ENCODE measurements around the gene SVOPL.
A peak's percentile ranks its signal among the peaks of the same experiment; 100 is the strongest.

Gene SVOPL

DNA sequence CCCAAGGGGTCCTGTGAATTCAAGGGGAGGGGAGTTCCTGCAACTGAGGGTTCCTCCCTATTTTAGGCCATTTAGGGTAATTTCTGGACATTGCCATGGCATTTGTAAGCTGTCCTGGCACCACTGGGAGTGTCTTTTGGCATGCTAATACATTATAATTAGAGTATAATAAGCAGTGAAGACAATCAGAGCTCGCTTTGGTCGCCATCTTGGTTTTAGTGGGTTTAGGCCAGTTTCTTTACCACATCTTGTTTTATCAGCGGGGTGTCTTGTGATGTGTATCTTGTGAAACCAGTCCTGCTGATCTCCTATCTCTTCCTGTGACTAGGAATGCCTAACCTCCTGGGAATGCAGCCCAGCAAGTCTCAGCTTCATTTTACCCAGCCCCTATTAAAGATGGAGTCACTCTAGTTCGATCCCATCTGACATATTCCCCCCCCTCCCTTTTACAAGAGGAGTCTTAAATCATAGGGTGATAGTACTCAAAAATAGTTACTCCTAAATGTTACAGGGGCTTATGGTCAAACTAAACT, 43.2 kb downstream of the SVOPL start:
- no peak for DNase-seq

DNA sequence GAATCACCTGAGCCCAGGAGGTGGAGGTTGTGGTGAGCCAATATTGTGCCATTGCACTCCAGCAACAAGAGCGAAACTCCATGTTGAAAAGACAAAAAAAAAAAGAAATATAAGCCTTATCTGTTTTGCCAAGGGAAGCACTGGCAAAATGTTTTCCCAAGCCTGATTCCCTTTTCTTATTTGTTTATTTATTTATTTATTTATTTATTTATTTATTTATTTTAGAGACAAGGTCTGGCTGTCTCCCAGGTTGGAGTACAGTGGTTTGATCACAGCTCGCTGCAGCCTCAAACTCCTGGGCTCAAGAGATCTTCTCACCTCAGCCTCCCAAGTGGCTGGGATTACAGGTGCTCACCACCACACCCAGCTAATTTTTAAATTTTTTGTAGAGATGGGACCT, 44.2 kb downstream of the SVOPL start:
- no peak for DNase-seq

DNA sequence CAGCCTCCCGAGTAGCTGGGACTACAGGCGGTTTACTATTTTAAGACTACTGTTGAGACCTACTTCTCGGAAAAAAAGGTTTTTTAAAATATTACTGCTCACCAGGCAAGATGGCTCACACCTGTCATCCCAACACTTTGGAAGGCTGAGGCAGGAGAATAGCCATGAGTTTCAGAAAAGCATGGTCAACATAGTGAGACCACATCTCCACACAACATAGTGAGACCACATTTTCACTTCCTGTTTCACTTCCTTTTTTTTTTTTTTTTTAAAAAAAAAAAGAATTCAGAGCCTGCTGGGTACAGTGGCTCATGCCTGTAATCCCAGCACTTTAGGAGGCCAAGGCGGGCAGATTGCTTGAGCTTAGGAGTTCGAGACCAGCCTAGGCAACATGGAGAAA, 46.5 kb downstream of the SVOPL start:
- no peak for DNase-seq

DNA sequence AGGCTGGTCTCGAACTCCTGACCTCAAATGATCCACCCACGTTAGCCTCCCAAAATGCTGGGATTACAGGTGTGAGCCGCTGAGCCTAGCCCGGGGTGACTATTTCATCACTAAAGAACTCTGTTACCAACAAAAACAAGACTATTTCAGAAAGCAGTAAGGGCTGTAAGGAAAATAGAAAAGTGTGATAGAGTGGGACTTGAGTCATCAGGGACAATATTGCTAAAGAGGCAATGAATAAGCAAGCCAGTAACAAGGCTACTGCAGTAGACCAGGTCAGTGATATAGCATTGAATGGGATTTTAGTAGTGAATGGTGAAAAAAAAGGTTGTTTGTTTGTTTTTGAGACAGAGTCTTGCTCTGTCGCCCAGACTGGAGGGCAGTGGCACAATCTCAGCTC, 51.7 kb downstream of the SVOPL start:
- DNase-seq = no peak

DNA sequence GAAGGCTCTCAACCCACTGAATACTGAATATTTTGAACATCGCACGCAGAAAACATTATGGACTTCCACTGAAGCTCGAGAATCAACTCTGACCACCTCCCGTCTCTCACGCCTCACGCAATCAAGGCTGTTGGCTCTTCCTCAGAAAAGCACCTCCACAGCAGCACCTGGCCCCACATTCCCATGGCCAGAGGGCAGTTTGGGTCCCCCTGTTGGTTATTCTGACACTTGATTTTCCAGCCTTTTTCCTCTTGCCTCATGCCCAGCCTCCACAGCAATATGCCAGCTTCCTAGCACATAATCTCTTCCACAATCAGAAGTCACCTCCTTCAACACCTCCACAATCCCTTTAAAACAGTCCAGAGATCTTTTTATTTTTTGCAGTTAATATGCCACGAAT, 55.9 kb downstream of the SVOPL start:
- DNase-seq = no peak

DNA sequence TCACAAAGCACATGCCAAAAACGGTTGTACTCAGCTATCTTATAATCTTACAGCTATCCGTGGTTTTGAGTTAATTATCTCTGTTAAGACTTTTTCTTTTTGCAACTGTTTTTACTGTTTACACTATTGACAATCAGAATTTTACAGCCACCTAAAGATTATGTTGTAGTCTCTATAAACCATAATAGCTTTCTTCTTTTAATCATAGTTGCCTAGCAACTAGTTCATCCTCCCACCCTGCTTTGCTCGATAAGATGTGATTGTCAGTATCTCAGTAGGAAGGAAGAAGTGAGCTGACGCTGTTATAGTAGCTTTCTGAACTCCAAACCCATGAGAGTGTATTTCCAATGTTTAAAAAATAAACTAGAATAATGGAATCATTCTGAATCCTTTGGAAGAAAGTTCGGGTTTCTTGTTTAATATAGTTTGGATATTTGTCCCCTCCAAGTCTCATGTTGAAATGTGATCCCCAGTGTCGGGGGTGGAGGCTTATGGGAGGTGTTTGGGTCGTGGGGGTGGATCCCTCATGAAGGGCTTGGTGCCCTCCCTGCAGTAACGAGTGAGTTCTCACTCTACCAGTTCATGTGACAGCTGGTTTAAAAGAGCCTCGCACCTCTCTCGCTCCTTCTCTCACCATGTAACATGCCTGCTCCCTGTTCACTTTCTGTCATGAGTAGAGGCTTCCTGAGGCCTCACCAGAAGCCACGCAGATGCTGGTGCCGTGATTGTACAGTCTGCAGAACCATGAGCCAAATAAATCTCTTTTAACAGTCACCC, 68.1 kb downstream of the SVOPL start:
- no peak for DNase-seq

DNA sequence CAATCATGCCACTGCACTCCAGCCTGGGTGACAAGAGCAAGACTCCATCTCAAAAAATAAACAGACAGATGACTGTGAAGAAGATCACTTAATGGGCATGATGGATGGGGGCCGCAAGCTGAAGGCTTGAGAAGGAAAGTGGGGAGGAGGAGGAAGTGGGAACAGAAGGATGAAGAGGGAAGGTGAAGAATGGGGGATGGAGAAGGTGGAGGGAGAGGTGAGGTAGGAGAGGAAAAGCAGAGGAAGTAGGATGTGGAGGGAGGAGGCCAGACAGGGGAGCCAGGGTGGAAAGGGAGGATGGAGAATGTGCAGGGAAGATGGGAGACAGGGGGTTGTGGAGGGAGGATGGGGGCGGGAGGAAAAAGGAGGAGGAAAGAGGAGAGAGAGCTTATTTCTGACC, 68.8 kb downstream of the SVOPL start:
- no peak for DNase-seq

DNA sequence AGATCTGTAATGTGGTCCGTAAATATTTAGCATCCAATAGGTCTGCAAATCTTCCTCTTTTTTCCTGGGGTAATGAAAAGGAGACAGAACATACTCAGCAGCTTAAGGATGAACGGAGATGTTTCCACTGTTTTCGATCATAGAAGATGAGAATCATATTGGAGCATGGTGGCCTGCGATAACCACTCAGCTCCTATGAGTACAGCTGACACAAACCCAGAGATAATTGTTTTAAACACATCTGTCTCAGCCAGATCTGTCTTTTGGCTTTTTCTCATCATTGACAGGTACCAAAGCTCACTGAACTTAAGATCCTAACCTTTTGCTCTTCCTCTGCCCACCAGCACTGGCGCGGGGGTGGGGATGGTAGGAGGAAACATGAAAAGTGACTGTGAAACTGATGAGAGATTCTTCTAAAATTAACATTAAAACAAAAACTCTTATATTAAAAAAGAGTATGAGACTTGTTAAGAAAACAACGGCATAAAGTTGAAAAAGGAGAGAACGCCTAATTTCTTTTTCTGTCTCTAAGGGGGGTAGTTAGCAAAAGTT, 71.0 kb downstream of the SVOPL start:
- no peak for DNase-seq

DNA sequence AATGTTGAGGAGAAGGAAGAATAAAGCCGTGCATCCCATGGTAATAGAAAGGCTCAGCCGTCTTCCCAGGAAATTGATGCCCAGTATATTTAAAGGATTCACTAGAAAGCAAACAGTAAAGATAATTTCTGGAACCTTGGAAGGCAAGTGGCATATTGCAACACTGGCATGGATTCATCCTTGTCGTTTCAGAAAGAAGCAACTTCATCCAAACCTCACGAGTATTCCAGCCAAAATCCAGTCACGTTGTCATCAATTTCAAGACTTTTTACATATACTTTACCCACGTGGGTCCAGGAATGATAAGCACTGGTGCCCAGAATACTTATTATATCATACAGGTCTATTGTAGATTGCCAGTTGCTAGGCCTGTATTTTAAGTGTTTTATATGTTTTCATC, 73.8 kb downstream of the SVOPL start:
- no peak for DNase-seq

DNA sequence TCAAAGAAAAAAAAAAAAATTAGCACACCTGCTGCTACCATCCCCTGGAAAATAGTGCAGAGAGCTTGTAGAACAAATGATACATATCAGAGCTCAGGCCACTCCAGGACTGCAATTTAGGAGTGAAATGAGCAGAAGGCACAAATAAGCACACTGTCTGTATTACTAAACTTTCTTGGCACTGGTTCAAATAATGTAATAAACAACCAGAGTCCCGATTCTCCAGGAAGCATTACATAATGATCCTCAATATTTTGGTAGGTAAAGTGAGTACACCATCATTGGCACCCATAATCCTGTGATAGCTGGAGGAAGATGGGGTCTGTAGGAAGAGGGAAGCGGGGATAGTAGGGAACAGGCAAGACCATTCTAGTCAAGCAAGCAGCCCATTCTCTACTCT, 74.3 kb downstream of the SVOPL start:
- no peak for DNase-seq

DNA sequence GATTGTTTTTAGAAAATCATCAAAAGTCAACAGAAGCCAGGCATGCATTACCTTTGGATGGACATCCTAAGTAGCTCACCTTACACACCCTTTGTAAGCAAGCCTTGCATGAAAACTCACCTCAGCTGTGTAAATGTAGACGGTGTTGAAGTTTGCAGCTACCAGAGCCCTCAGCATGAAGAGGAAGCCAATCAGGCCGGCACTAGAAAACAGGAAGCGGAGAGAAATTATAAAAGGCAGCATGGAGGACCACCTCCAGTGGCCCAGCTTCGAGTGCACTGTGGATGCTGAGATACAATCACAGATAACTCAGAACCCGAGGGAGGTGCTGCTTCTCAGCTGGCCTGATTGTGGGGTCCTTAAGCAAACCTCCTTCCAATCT, 75.3 kb downstream of the SVOPL start:
- DNase-seq = peak; percentile 12

DNA sequence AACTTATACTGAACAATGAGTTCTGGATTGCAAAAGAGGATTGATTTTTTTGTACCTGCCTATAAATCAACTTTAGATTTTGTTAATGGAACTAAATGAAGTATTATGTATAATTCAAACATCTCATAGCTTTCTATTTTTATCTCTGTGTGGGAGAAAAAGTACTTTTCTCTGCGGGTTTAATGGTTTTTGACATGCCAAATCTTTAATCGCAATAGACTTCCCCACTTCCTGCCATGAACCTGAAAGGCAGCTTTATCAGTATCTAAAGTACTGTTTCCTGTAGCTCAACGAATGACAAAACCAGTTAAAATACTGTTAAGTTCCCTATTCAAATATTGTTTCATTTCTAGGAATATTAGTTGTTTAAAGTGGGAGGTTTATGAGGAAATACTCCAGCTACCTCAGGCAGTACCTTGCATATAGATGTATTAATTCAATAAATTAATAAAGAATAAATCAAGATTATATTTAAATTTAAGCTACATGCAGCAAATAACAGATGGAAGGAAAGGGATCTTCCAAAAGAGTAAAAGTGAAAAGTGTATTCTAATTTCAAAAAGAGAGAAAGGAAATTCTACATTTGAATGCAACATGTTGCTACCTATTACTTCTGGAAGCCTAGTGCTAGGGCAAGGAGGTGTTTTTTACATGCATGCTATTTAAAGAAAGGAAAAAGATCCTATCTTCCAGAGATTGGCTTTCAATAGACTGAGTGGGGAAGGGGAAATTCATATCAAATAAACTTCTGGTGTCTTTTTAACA, 75.9 kb downstream of the SVOPL start:
- DNase-seq = no peak

DNA sequence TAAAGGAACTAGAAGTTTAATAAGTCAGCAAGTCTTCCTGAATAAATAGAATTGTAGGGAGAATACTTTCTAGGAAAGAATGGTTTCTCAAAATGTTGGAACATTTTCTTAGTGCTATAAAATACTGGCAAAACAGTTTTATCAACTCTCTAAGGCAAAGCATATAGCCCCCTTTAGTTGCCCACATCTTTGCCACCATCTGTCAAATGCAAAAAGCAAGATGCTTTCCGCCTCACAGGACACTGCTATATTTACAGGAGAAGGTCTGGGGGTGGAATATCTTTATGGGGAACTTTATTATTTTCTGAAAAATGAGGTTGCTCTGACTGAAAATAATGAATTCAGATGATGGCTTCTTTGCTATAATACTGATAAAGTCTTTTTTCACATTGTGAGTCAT, 78.3 kb downstream of the SVOPL start:
- DNase-seq = no peak

DNA sequence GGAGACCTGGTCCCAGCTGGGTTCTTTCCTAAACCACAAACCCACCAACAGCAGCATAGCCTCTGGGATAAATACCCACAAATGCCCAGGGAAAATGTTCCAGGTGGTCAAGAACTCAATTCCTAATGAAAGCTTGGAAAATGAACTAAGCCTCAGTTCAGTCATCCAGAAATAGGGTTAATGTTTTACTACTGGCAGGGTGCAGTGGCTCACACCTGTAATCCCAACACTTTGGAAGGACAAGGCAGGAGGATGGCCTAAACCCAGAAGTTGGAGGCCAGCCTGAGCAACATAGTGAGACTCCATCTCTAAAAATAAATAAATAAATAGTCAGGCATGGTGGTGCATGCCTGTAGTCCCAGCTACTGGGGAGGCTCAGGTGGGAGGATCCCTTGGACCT, 82.2 kb downstream of the SVOPL start:
- no peak for DNase-seq

DNA sequence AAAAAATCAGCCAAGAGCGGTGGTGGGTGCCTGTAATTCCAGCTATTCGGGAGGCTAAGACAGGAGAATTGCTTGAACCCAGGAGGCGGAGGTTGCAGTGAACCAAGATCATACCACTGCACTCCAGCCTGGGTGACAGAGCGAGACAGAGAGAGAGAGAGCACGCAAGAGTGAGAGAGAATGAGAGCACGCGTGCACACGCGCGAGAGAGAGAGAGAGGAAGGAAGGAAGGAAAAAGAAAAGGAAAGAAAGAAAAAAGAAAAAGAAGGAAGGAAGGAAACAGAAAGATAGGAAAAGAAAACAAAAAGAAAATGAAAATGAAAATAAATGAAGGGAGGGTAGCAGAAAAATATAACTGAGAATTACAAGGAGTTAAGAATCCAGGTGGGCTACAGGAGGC, 82.7 kb downstream of the SVOPL start:
- no peak for DNase-seq

DNA sequence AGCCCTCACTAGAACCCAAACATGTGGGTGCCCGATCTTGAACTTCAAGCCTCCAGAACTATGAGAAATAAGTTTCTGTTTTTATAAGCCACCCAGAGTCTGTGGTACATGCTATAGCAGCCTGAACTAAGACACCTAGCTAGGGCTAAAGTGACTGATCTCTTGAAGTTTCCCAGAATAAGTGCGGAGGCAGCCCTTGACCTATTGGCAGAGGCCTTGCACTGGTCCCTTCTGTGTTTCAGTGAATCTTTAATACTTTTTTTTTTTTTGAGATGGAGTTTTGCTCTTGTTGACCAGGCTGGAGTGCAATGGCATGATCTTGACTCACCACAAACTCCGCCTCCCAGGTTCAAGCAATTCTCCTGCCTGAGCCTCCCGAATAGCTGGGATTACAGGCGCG, 85.1 kb downstream of the SVOPL start:
- DNase-seq = no peak

DNA sequence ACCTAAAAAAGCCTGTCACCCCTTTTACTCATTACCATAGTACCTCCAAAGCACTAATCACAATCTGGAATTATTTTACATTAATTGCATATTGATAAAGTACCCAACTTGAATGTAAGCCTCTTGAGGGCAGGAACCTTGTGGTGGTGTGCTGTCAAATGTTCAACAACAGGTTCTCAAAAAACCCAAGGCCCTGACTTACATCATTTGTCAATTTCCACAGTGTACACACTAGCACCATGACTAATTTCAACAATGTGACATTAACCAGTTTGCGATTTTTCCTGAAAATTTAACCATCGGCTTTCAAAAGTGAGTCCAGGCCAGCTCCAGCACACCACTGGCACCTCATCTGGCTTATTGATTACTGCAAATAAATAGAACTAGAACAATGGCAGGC, 87.5 kb downstream of the SVOPL start:
- DNase-seq = no peak

DNA sequence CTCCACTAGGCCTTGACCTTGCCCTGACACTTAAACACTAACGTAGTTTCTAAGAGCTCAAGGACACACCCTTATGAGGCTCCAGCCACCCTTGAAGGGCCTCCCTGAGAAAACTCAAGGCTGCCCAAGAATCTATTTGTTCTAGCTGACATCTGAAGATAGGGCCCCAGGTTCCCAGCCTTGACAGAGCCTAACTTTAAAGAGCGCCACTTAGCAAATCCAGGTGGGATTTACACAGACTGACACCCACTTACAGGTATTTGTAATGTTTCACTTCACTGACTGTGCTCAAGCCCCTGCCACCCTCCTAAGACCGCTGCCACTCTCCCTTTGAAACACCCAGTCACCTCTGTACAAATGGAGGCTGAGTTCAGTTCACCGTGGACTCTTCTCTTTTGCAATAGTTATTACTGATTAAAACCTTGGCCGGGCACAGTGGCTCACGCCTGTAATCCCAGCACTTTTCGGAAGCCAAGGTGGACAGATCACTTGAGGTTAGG, 90.4 kb downstream of the SVOPL start:
- DNase-seq = no peak

DNA sequence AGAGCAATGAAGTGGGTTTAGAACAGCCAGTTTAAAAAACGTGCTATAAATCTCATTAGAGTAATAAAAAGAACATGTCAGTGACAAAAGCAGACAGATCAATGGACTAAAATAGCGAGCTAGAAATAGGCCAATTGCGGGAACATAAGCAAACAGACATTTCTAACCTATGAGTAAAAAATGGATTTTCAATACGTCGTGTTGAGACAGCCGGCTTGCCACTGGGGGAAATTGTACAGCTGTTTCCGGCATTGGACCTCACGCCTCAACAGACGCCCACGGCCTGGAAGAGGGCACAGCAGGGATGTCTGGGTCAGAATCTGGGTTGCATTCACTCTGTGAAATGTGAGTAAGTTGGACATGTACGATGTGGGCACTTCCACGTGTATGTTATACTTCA, 92.9 kb downstream of the SVOPL start:
- no peak for DNase-seq

DNA sequence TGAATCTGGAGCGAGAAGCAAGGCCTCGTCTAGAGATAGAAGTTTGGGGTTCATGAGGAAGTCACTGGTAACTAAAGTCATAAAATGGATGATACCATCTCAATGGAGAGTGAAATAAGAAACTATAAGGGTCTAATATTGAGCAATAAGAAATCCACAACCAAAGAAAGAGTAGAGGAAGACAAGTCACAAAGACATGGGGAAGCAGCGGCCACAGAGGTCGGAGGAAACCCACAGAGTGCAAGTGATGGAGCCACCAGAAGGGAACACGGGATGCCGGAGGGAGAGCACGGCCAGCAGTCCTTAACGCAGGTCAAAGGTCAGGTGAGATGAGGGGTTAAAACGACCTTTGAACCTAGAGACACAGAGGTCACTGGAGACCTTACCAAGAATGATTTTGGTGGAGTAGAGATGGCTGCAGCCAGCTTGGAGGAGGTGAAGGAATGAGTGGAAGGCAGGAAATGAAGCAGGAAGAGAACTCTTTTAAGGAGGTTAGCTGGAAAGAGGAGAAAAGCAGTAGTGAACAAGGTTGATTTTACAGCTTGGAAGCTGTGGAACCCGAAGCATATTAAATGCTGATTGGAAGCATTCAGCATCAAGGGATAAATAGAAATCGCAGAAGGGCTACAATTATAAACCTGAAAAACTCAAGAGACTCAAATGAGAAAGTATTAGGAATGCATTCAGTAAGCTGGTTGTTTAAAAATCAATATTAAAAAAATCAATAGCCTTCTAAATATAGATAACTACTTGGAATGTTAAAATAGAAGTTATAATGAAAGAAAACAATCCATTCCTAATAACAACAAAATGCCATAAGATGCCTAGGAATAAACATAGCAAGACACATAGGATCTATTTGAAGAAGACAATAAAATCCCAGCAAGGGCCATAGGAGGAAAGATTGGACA, 93.7 kb downstream of the SVOPL start:
- DNase-seq = no peak

DNA sequence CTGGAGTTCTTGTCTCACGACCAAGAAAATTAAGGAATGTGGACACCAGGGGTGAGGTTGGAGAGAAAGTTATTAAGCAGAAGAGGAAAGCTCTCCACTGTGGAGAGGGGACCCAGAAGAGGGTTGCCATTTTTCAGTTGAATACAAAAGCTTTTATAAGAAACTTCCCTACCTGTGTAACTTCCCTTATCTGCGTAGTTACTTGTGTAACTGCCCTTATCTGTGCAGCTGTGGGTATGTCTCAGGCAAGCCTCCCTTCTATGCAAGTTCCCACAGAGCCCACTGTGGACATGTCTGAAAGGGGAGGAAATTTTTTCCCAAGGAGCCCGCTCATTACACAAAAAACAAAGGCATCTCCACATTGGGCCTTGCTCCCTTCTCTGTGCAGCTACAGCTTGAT, 94.9 kb downstream of the SVOPL start:
- DNase-seq = no peak

DNA sequence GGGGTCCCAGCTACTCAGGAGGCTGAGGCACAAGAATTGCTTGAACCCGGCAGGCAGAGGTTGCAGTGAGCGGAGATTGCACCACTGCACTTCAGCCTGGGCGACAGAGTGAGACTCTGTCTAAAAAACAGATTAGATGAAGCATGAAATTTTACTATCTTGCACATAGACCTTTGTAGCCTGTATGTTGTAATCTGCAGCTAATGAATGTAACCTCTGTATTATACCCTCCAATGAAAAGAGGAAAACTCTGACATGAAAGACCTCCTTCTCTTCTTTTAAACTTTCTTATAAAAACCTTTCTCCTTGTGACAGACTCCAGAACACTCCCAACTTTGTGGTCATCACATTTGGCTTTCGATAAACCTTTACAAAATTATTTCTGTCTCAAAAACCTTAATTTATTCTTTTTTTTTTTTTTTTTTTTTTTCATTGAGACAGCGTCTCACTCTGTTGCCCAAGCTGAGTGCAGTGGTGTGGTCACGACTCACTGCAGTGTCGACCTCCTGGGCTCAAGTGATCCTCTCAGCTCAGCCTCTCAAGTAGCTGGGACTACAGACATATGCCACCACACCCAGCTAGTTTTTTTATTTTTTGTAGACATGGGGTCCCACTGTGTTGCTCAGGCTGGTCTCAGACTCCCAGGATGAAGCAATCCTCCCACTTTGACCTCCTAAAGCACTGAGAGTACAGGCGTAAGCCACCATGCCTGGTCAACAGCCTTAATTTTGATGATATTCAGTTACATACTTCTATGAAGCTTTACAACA, 97.4 kb downstream of the SVOPL start:
- no peak for DNase-seq

Measured in activated gamma-delta T cell treated with Interleukin-2 at 50 U/mL for 16 hours (primary cell).